ENCODE results near the gene LIPK. TPM values are rescaled to one million over a fixed set of nuclear protein-coding genes. Genes with fewer than 3 reads are reported as not detected.
A peak's percentile ranks its signal among the peaks of the same experiment; 100 is the strongest.

The LIPK gene
- polyA plus RNA-seq, 1 of the 3 experiments (the other 2 are of a cell fraction), result not detected

DNA sequence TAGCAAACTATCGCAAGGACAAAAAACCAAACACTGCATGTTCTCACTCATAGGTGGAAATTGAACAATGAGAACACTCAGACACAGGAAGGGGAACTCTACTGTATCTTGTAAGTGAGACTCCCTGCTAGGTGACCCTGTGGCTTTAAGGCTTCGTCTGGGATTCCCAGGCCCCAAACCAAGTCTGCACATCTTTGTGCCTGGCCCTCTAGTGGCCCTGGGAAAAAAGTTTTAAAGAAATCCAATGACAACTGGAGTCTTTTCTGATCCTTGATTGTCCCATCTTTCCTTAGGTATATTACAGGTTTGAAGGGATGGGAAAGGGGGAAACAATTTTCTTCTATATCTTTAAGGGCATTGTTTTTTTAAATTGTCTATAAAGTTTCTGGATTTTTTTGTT is 85.9 kb downstream of the LIPK start:
- 53% methylated on average over 2 of the region's 2 CpGs for WGBS (ENCODE audit: low lambda C conversion rate)
- Histone ChIP-seq H3K9me3 (peaks cover 6% of the 10 kb centered on the region; the same call in 1 of the 2 replicates), H3K36me3 (replicated peaks in 1 of 2; ENCODE audit: control insufficient read depth in 1 of 2, insufficient read depth in 2 of 2, low read length in 1 of 2) (no peaks in the 10 kb centered on the region), H3K27me3 (ENCODE audit: insufficient read depth) (no peaks in the 10 kb centered on the region), H3K4me2 (no peak overlapping the region), H3F3A (replicated peaks; ENCODE audit: insufficient read depth) (peaks cover 4% of the 10 kb centered on the region), H3K4me3 (ENCODE audit: low read depth in 2 of 2, low read length in 1 of 2) (no peak overlapping the region), H3K9ac (no peak overlapping the region), H3K79me2 (ENCODE audit: insufficient read depth) (no peaks in the 10 kb centered on the region), H2AFZ (ENCODE audit: low read depth) (no peak overlapping the region), H4K20me1 (ENCODE audit: insufficient read depth) (no peaks in the 10 kb centered on the region), H3K27ac (ENCODE audit: low read depth in 2 of 2, low read length in 1 of 2) (no peak overlapping the region), H3K9me2 (no peaks in the 10 kb centered on the region), H3K4me1 (ENCODE audit: control insufficient read depth in 1 of 2, insufficient read depth in 2 of 2, low read depth in 1 of 2, low read length in 1 of 2) (no peaks in the 10 kb centered on the region; a peak in 2 of 4 replicates)
- ChIA-PET POLR2A (no interaction called here), CTCF (interaction anchor here (0.8 to 1.8 kb wide), 6 partner anchors 14 to 231 kb away, joined by 3 to 6 read pairs (median 4); no protein-coding TSS in a partner anchor)
- peak; percentile 44 for TF ChIP-seq SMC3 (IDR thresholded peaks at IDR 0.05; ENCODE audit: low read depth, low read length)
- peak; percentile 59 for TF ChIP-seq RAD21 (IDR thresholded peaks at IDR 0.05; ENCODE audit: low read length)
- TF ChIP-seq, protein P1, sequence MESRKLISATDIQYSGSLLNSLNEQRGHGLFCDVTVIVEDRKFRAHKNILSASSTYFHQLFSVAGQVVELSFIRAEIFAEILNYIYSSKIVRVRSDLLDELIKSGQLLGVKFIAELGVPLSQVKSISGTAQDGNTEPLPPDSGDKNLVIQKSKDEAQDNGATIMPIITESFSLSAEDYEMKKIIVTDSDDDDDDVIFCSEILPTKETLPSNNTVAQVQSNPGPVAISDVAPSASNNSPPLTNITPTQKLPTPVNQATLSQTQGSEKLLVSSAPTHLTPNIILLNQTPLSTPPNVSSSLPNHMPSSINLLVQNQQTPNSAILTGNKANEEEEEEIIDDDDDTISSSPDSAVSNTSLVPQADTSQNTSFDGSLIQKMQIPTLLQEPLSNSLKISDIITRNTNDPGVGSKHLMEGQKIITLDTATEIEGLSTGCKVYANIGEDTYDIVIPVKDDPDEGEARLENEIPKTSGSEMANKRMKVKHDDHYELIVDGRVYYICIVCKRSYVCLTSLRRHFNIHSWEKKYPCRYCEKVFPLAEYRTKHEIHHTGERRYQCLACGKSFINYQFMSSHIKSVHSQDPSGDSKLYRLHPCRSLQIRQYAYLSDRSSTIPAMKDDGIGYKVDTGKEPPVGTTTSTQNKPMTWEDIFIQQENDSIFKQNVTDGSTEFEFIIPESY (IDR thresholded peaks at IDR 0.05; ENCODE audit: borderline replicate concordance, low read depth), result no peak
- TF ChIP-seq FOSL2 (IDR thresholded peaks at IDR 0.05; ENCODE audit: borderline replicate concordance, low read depth), result no peak
- TF ChIP-seq, protein P2, sequence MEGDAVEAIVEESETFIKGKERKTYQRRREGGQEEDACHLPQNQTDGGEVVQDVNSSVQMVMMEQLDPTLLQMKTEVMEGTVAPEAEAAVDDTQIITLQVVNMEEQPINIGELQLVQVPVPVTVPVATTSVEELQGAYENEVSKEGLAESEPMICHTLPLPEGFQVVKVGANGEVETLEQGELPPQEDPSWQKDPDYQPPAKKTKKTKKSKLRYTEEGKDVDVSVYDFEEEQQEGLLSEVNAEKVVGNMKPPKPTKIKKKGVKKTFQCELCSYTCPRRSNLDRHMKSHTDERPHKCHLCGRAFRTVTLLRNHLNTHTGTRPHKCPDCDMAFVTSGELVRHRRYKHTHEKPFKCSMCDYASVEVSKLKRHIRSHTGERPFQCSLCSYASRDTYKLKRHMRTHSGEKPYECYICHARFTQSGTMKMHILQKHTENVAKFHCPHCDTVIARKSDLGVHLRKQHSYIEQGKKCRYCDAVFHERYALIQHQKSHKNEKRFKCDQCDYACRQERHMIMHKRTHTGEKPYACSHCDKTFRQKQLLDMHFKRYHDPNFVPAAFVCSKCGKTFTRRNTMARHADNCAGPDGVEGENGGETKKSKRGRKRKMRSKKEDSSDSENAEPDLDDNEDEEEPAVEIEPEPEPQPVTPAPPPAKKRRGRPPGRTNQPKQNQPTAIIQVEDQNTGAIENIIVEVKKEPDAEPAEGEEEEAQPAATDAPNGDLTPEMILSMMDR (IDR thresholded peaks at IDR 0.05), result peak; percentile 68
- no peak for TF ChIP-seq RCOR1 (IDR thresholded peaks at IDR 0.05; ENCODE audit: low read length)
- DNase-seq, result peak; percentile 19

- H3K9me3 ChIP-seq, result peaks cover 6% of the 10 kb centered on the region; the same call in 1 of the 2 replicates
- H3K27ac ChIP-seq (ENCODE audit: low read depth in 2 of 2, low read length in 1 of 2), result no peak overlapping the region
- no peaks in the 10 kb centered on the region for H3K79me2 ChIP-seq (ENCODE audit: insufficient read depth)
- POLR2A ChIA-PET, result no interaction called here
- peaks cover 4% of the 10 kb centered on the region for H3F3A ChIP-seq (replicated peaks; ENCODE audit: insufficient read depth)
- H3K36me3 ChIP-seq (replicated peaks in 1 of 2; ENCODE audit: control insufficient read depth in 1 of 2, insufficient read depth in 2 of 2, low read length in 1 of 2), result no peaks in the 10 kb centered on the region
- H3K4me2 ChIP-seq, result no peak overlapping the region
- H2AFZ ChIP-seq (ENCODE audit: low read depth), result no peak overlapping the region
- H3K27me3 ChIP-seq (ENCODE audit: insufficient read depth), result no peaks in the 10 kb centered on the region
- CTCF ChIA-PET, result interaction anchor here (0.7 to 1.2 kb wide), 5 partner anchors 13 to 228 kb away, joined by 3 to 6 read pairs (median 3); no protein-coding TSS in a partner anchor
- no peak for DNase-seq
- no peaks in the 10 kb centered on the region for H3K9me2 ChIP-seq
- no peak overlapping the region for H3K4me3 ChIP-seq (ENCODE audit: low read depth in 2 of 2, low read length in 1 of 2)
- H4K20me1 ChIP-seq (ENCODE audit: insufficient read depth), result no peaks in the 10 kb centered on the region
- WGBS (ENCODE audit: low lambda C conversion rate), result 92% methylated on average over 4 of the region's 4 CpGs
- TF ChIP-seq, protein P1 (IDR thresholded peaks at IDR 0.05; ENCODE audit: borderline replicate concordance, low read depth), result no peak
- TF ChIP-seq NRF1 (IDR thresholded peaks at IDR 0.05; ENCODE audit: low read depth, low read length) (no peak), RAD21 (IDR thresholded peaks at IDR 0.05; ENCODE audit: low read length) (no peak), POLR2AphosphoS5 (IDR thresholded peaks at IDR 0.05; ENCODE audit: low read depth, low read length) (no peak), MEF2A (IDR thresholded peaks at IDR 0.05; ENCODE audit: borderline replicate concordance, low read depth) (no peak), SMC3 (IDR thresholded peaks at IDR 0.05; ENCODE audit: low read depth, low read length) (no peak), SIN3A (IDR thresholded peaks at IDR 0.05; ENCODE audit: borderline replicate concordance, low read depth, low read length) (no peak), TCF12 (IDR thresholded peaks at IDR 0.05) (no peak), MAX (IDR thresholded peaks at IDR 0.05; ENCODE audit: low read depth) (no peak), RCOR1 (IDR thresholded peaks at IDR 0.05; ENCODE audit: low read length) (no peak), FOXM1 (IDR thresholded peaks at IDR 0.05; ENCODE audit: low read depth) (no peak), NFIC (IDR thresholded peaks at IDR 0.05; ENCODE audit: borderline replicate concordance) (no peak), MXI1 (IDR thresholded peaks at IDR 0.05; ENCODE audit: low read depth, low read length) (no peak), TAF1 (IDR thresholded peaks at IDR 0.05; ENCODE audit: borderline replicate concordance, low read depth, low read length) (no peak)
- H3K4me1 ChIP-seq (ENCODE audit: control insufficient read depth in 1 of 2, insufficient read depth in 2 of 2, low read depth in 1 of 2, low read length in 1 of 2), result no peaks in the 10 kb centered on the region; a peak in 2 of 4 replicates
- H3K9ac ChIP-seq, result no peak overlapping the region
Observed at GRCh38 chr10:88792661-88793060, 86.6 kb downstream of the LIPK start.
